CD14-positive monocyte (primary cell): ENCODE results near the gene SELPLG. TPM values are rescaled to one million over a fixed set of nuclear protein-coding genes. Genes with fewer than 3 reads are reported as not detected.

ENCODE experiments used
- DNase-seq, 3 donors: peaks; one replicate each; pipeline ENCODE4 v3.0.0-alpha.2; 2011 to 2022
- H2AFZ ChIP-seq: 2 replicates; pipeline ENCODE4 v1.6.0; 2012; ENCODE audit warnings: mild to moderate bottlenecking, low read depth, low read length, inconsistent platforms; ENCODE audit not compliant: insufficient read depth, poor library complexity, severe bottlenecking
- H3K27ac ChIP-seq, 2 donors: 1 replicate in 1 of 2; 2 replicates in 1 of 2; pipeline ENCODE4 v1.5.1; 2012 to 2013; ENCODE audit warnings: low read length in 2 of 2, control low read depth in 1 of 2, inconsistent platforms in 1 of 2, low read depth in 1 of 2, mild to moderate bottlenecking in 1 of 2
- H3K27me3 ChIP-seq, 2 donors: one replicate each; pipeline versions ENCODE4 v1.6.0 to v1.6.1; 2011 to 2013; ENCODE audit warnings: low read length in 2 of 2; ENCODE audit not compliant: control insufficient read depth in 2 of 2, insufficient read depth in 2 of 2
- H3K36me3 ChIP-seq, 2 donors: replicated peaks in 1 of 2; 1 replicate in 1 of 2; 2 replicates in 1 of 2; pipeline versions ENCODE4 v1.5.1 to v1.6.1; 2012 to 2013; ENCODE audit warnings: low read length in 2 of 2, control low read depth in 1 of 2, inconsistent platforms in 1 of 2, mild to moderate bottlenecking in 1 of 2; ENCODE audit not compliant: insufficient read depth in 2 of 2, control insufficient read depth in 1 of 2
- H3K4me1 ChIP-seq, 2 donors: 1 replicate in 1 of 2; 2 replicates in 1 of 2; pipeline versions ENCODE4 v1.5.1 to v1.6.1; 2012 to 2013; ENCODE audit warnings: low read length in 2 of 2, control low read depth in 1 of 2, inconsistent platforms in 1 of 2, mild to moderate bottlenecking in 1 of 2, moderate library complexity in 1 of 2; ENCODE audit not compliant: insufficient read depth in 2 of 2, control insufficient read depth in 1 of 2
- H3K4me2 ChIP-seq: replicated peaks from 2 replicates; pipeline ENCODE3; 2012; ENCODE audit warnings: low read length, moderate library complexity, mild to moderate bottlenecking; ENCODE audit not compliant: poor library complexity, severe bottlenecking; ENCODE audit errors: extremely low read depth
- H3K4me3 ChIP-seq, 3 experiments: fragments of 200-600 bp in 1 of 3; sonication (generic) in 1 of 3; replicated peaks in 1 of 3; 1 replicate in 2 of 3; 2 replicates in 1 of 3; pipeline ENCODE4 v1.5.1; 2011 to 2013; ENCODE audit warnings: low read length in 3 of 3, mild to moderate bottlenecking in 3 of 3, control low read depth in 2 of 3, low read depth in 2 of 3, inconsistent platforms in 1 of 3, moderate library complexity in 1 of 3
- H3K79me2 ChIP-seq: 2 replicates; pipeline ENCODE4 v1.6.0; 2012; ENCODE audit warnings: mild to moderate bottlenecking, control low read depth, inconsistent platforms, low read length, moderate library complexity; ENCODE audit not compliant: insufficient read depth
- H3K9ac ChIP-seq: 2 replicates; pipeline ENCODE4 v1.6.0; 2017; ENCODE audit warnings: low read length, mild to moderate bottlenecking; ENCODE audit not compliant: insufficient read depth, poor library complexity, severe bottlenecking
- H3K9me3 ChIP-seq, 2 donors: replicated peaks in 1 of 2; 1 replicate in 1 of 2; 2 replicates in 1 of 2; pipeline versions ENCODE4 v1.5.1 to v1.6.1; 2012 to 2013; ENCODE audit warnings: low read length in 2 of 2, control low read depth in 1 of 2; ENCODE audit not compliant: control insufficient read depth in 1 of 2, insufficient read depth in 1 of 2
- H4K20me1 ChIP-seq: 2 replicates; pipeline ENCODE4 v1.6.0; 2012; ENCODE audit warnings: mild to moderate bottlenecking, low read length, control low read depth, moderate library complexity; ENCODE audit not compliant: insufficient read depth
- H3K27ac Mint-ChIP-seq, 7 donors: one replicate each; pipeline ENCODE4 v1.8.0; 2020; ENCODE audit warnings: mild to moderate bottlenecking in 7 of 7, mixed read lengths in 7 of 7, moderate library complexity in 6 of 7, inconsistent platforms in 2 of 7
- H3K27me3 Mint-ChIP-seq, 3 donors: one replicate each; pipeline ENCODE4 v1.8.0; 2021 to 2022; ENCODE audit warnings: low read depth in 3 of 3, mild to moderate bottlenecking in 3 of 3, mixed read lengths in 3 of 3, moderate library complexity in 3 of 3, inconsistent platforms in 1 of 3
- H3K36me3 Mint-ChIP-seq, 2 donors: one replicate each; pipeline ENCODE4 v1.8.0; 2020; ENCODE audit warnings: mixed read lengths in 2 of 2, inconsistent platforms in 1 of 2, mild to moderate bottlenecking in 1 of 2
- H3K4me1 Mint-ChIP-seq: one replicate; pipeline ENCODE4 v1.8.0; 2020; ENCODE audit warnings: mild to moderate bottlenecking, mixed read lengths
- H3K4me3 Mint-ChIP-seq, 2 donors: one replicate each; pipeline ENCODE4 v1.8.0; 2020; ENCODE audit warnings: mild to moderate bottlenecking in 2 of 2, mixed read lengths in 2 of 2, moderate library complexity in 1 of 2
- H3K9me3 Mint-ChIP-seq, 7 donors: one replicate each; pipeline ENCODE4 v1.8.0; 2020 to 2022; ENCODE audit warnings: mixed read lengths in 7 of 7, mild to moderate bottlenecking in 6 of 7, moderate library complexity in 6 of 7, inconsistent platforms in 2 of 7
- WGBS: methylation state at CpG from one replicate; pipeline ENCODE4 v1.1.5; 2013; ENCODE audit warnings: missing lambda C conversion rate; ENCODE audit not compliant: insufficient coverage; 5-methylcytosine and 5-hydroxymethylcytosine counted together
- intact Hi-C, 2 donors: fragments of 100-400 bp; cut with micrococcal nuclease; formaldehyde crosslinking; loops; one replicate each; pipeline versions ENCODE4 v1.15.0 to v1.15.1; 2023
- polyA plus RNA-seq, 3 donors: library from polyadenylated mRNA; depleted of rRNA in 1 of 3; unstranded in 2 of 3; stranded (reverse) in 1 of 3; fragments of 300-500 nt in 2 of 3; fragments of >200 nt in 1 of 3; fragmentation: Illumina TruSeq in 2 of 3; gene quantifications; 1 replicate in 2 of 3; 2 replicates in 1 of 3; pipeline ENCODE4 v1.2.3, GENCODE V29; 2012 to 2021
- TF ChIP-seq, protein P1 (sequence below): fragments of 200-600 bp; IDR thresholded peaks from one replicate; pipeline ENCODE4 v1.8.0; 2022; ENCODE audit warnings: antibody characterized with exemption, mild to moderate bottlenecking

The SELPLG gene
- polyA plus RNA-seq, 3 donors = 193 to 349 (median 247) TPM

DNA sequence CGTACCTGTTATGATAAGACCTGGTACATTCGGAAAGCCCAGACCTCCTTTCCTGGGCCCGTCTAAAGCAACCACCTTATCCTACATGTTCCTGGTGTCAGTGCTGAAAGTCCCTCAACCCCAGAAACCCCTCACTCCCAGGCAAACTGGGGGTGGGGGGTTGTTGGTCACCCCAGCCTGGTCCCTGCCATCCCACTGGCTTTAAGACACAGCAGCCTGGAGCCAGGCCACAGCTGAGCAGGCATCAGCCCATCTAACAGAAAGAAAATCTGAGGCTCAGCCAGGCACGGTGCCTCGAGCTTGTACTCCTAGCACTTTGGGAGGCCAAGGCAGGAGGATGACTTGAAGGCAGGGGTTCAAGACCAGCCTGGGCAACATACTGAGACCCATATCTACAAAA is 4.5 kb downstream of the SELPLG start:
- no peaks in the 10 kb centered on the region for H3K9me3 ChIP-seq
- intact Hi-C loops = loop anchor here (10.0 kb wide), 2 partner anchors 314 to 466 kb away; partner anchors contain the start of genes ALKBH2 (in 1 of the 2) and UNG (in 1 of the 2)
- TF ChIP-seq, protein P1, sequence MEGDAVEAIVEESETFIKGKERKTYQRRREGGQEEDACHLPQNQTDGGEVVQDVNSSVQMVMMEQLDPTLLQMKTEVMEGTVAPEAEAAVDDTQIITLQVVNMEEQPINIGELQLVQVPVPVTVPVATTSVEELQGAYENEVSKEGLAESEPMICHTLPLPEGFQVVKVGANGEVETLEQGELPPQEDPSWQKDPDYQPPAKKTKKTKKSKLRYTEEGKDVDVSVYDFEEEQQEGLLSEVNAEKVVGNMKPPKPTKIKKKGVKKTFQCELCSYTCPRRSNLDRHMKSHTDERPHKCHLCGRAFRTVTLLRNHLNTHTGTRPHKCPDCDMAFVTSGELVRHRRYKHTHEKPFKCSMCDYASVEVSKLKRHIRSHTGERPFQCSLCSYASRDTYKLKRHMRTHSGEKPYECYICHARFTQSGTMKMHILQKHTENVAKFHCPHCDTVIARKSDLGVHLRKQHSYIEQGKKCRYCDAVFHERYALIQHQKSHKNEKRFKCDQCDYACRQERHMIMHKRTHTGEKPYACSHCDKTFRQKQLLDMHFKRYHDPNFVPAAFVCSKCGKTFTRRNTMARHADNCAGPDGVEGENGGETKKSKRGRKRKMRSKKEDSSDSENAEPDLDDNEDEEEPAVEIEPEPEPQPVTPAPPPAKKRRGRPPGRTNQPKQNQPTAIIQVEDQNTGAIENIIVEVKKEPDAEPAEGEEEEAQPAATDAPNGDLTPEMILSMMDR = no peak
- 92% methylated on average over 2 of the region's 5 CpGs for WGBS
- peak overlapping the region; percentile 94 for H3K4me2 ChIP-seq
- peaks cover 66% of the 10 kb centered on the region for H3K4me1 Mint-ChIP-seq
- H3K27me3 Mint-ChIP-seq = no peaks in the 10 kb centered on the region
- peaks cover 60% of the 10 kb centered on the region for H4K20me1 ChIP-seq
- peaks cover 42 to 57% of the 10 kb centered on the region in 2 donors for H3K36me3 Mint-ChIP-seq
- H3K4me3 Mint-ChIP-seq = peak overlapping the region; percentile 76 to 87
- peaks cover 0 to 5% (median 0%) of the 10 kb centered on the region in 7 donors for H3K9me3 Mint-ChIP-seq
- peak overlapping the region; percentile 19 to 88 (median 26) for H3K4me3 ChIP-seq
- peaks cover 64 to 68% of the 10 kb centered on the region in 2 donors for H3K4me1 ChIP-seq
- H3K27ac ChIP-seq = peak overlapping the region; percentile 66 to 81
- H3K9ac ChIP-seq = peak overlapping the region; percentile 58
- H3K27ac Mint-ChIP-seq = peak overlapping the region; percentile 94 to 100 (median 97)
- no peak for DNase-seq
- peaks cover 100% of the 10 kb centered on the region for H3K79me2 ChIP-seq
- H2AFZ ChIP-seq = no peak overlapping the region
- H3K36me3 ChIP-seq = peaks cover 26 to 37% of the 10 kb centered on the region in 2 donors
- no peaks in the 10 kb centered on the region for H3K27me3 ChIP-seq

DNA sequence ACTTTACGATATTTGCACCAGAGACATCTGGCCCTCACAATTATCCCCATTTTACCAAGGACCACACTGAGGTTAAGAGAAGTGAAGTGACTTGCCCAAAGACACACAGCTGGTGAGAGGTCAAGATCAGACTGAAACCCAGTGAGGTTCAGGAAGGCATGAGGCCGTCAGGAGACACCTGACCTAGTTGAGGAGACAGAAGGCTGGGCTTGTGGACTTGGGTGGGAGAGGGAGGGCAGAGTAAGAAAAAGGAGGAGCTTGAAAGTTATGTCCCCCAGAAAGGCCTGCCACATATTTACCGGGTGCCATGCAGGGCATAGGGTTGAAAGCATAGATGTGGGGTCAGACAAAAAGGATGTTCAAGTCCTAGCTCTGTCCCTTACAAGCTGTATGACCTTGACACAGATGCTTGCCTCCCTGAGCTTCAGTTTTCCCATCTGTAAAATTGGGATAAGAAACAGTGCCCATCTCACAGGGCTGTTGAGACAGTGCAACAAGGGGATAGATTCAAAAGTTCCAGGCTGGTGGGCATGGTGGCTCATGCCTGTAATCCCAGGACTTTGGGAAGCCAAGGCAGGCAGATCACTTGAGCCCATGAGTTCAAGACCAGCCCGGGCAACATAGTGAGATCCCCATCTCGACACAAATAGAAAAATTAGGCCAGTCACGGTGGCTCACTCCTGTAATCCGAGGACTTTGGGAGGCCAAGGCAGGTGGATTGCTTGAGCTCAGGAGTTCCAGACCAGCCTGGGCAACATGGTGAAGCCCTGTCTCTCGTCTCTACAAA is 6.4 kb downstream of the SELPLG start:
- DNase-seq = no peak
- H3K27ac ChIP-seq = peak overlapping the region in 1 of 2 donors; percentile 81
- WGBS = 92% methylated on average over 7 of the region's 8 CpGs

More for the DNA sequence above, 6.4 kb downstream of the SELPLG start:
- no peaks in the 10 kb centered on the region for H3K27me3 Mint-ChIP-seq
- no peak overlapping the region for H3K4me3 Mint-ChIP-seq
- Histone ChIP-seq H4K20me1 (peaks cover 78% of the 10 kb centered on the region), H3K79me2 (peaks cover 100% of the 10 kb centered on the region), H3K4me3 (no peak overlapping the region), H3K9me3 (no peaks in the 10 kb centered on the region), H2AFZ (no peak overlapping the region), H3K36me3 (peaks cover 44 to 55% of the 10 kb centered on the region in 2 donors), H3K4me1 (peaks cover 57 to 63% of the 10 kb centered on the region in 2 donors), H3K9ac (no peak overlapping the region), H3K27me3 (no peaks in the 10 kb centered on the region), H3K4me2 (no peak overlapping the region)
- H3K9me3 Mint-ChIP-seq = peaks cover 0 to 4% (median 2%) of the 10 kb centered on the region in 7 donors
- H3K36me3 Mint-ChIP-seq = peaks cover 59 to 76% of the 10 kb centered on the region in 2 donors
- TF ChIP-seq, protein P1 = no peak
- peak overlapping the region; percentile 35 to 99 (median 67) for H3K27ac Mint-ChIP-seq
- H3K4me1 Mint-ChIP-seq = peaks cover 59% of the 10 kb centered on the region
- intact Hi-C loops = loop anchor here (10.0 kb wide), 2 partner anchors 313 to 467 kb away; partner anchors contain the start of genes ALKBH2 (in 1 of the 2) and UNG (in 1 of the 2)
